IMR-90 (cell line): ENCODE data around the gene OR2H1. TPM values are rescaled to one million over a fixed set of nuclear protein-coding genes. Genes with fewer than 3 reads are reported as not detected.

ENCODE experiments used
- ATAC-seq: fragments of 200-7000 bp; cut with Tn5 transposase; 2 replicates; pipeline ENCODE4 v1.9.1; 2020; ENCODE audit warnings: low read depth, mild to moderate bottlenecking, moderate library complexity
- BruUV-seq: library from RNA; stranded (reverse); fragments of 400-500 nt; replicated peaks from 2 replicates; lab custom pipeline; 2021; lab: Mats Ljungman, UMichigan
- CTCF ChIA-PET: fragments of 300-600 bp; formaldehyde crosslinking; extraction: SDS; loops from one replicate; lab custom pipeline; 2021; ENCODE audit warnings: antibody characterized with exemption; lab: Yijun Ruan, JAX
- POLR2A ChIA-PET: fragments of 300-600 bp; sonication (Branson Sonifier 250); formaldehyde crosslinking; loops from one replicate; lab custom pipeline; 2022; ENCODE audit warnings: antibody characterized with exemption; ENCODE audit not compliant: unreplicated experiment; lab: Charles Lee
- DNase-seq: peaks from one replicate; pipeline ENCODE4 v3.0.0; 2013
- H2AFZ ChIP-seq: replicated peaks from 2 replicates; pipeline ENCODE3; 2013; ENCODE audit warnings: low read length, mild to moderate bottlenecking; ENCODE audit not compliant: poor library complexity
- H2AK5ac ChIP-seq: 2 replicates; pipeline ENCODE4 v1.6.1; 2013; ENCODE audit warnings: low read depth, low read length, inconsistent platforms
- H2AK9ac ChIP-seq: replicated peaks from 2 replicates; pipeline ENCODE3; 2013; ENCODE audit warnings: mild to moderate bottlenecking, low read depth, low read length, moderate library complexity; ENCODE audit not compliant: poor library complexity
- H2BK120ac ChIP-seq: 2 replicates; pipeline ENCODE4 v1.6.1; 2013; ENCODE audit warnings: low read depth, low read length, inconsistent platforms
- H2BK15ac ChIP-seq: 3 replicates; pipeline ENCODE4 v1.6.1; 2013; ENCODE audit warnings: low read depth, low read length, inconsistent platforms
- H2BK20ac ChIP-seq: 2 replicates; pipeline ENCODE4 v1.6.1; 2013; ENCODE audit warnings: low read depth, mild to moderate bottlenecking, inconsistent platforms, low read length, moderate library complexity
- H2BK5ac ChIP-seq: 2 replicates; pipeline ENCODE4 v1.6.1; 2013; ENCODE audit warnings: mild to moderate bottlenecking, low read depth, low read length, inconsistent platforms; ENCODE audit not compliant: poor library complexity, severe bottlenecking
- H3K14ac ChIP-seq: replicated peaks from 2 replicates; pipeline ENCODE4 v1.6.1; 2013; ENCODE audit warnings: low read depth, low read length, inconsistent platforms
- H3K18ac ChIP-seq: 2 replicates; pipeline ENCODE4 v1.6.1; 2013; ENCODE audit warnings: low read depth, low read length, control low read depth
- H3K23ac ChIP-seq: 2 replicates; pipeline ENCODE4 v1.6.1; 2013; ENCODE audit warnings: low read depth, low read length, inconsistent platforms
- H3K27ac ChIP-seq: 2 replicates; pipeline ENCODE4 v1.5.1; 2013; ENCODE audit warnings: mild to moderate bottlenecking, control low read depth, low read length; ENCODE audit not compliant: insufficient read depth
- H3K27me3 ChIP-seq: 2 replicates; pipeline ENCODE4 v1.6.1; 2013; ENCODE audit warnings: low read length; ENCODE audit not compliant: control insufficient read depth, insufficient read depth
- H3K36me3 ChIP-seq: 2 replicates; pipeline ENCODE4 v1.6.1; 2013; ENCODE audit warnings: low read length, mixed read lengths; ENCODE audit not compliant: control insufficient read depth, insufficient read depth
- H3K4ac ChIP-seq: 2 replicates; pipeline ENCODE4 v1.6.1; 2013; ENCODE audit warnings: low read depth, low read length, inconsistent platforms
- H3K4me1 ChIP-seq: 2 replicates; pipeline ENCODE4 v1.6.1; 2013; ENCODE audit warnings: low read length, mixed read lengths; ENCODE audit not compliant: control insufficient read depth, insufficient read depth
- H3K4me2 ChIP-seq: 2 replicates; pipeline ENCODE4 v1.6.1; 2013; ENCODE audit warnings: low read depth, mild to moderate bottlenecking, control low read depth, low read length, moderate library complexity
- H3K4me3 ChIP-seq: 2 replicates; pipeline ENCODE4 v1.5.1; 2013; ENCODE audit warnings: low read depth, mild to moderate bottlenecking, control low read depth, low read length, moderate library complexity; ENCODE audit not compliant: insufficient read depth
- H3K56ac ChIP-seq: 2 replicates; pipeline ENCODE4 v1.6.1; 2013; ENCODE audit warnings: low read length, inconsistent platforms; ENCODE audit not compliant: insufficient read depth; ENCODE audit errors: extremely low read depth
- H3K79me1 ChIP-seq, 2 experiments: 2 replicates each; pipeline ENCODE4 v1.6.1; 2013; ENCODE audit warnings: low read length in 2 of 2, inconsistent platforms in 1 of 2, low read depth in 1 of 2
- H3K9ac ChIP-seq: 2 replicates; pipeline ENCODE4 v1.6.1; 2013; ENCODE audit warnings: low read depth, low read length, control low read depth
- H3K9me1 ChIP-seq: 2 replicates; pipeline ENCODE4 v1.6.1; 2013; ENCODE audit warnings: low read length, inconsistent platforms; ENCODE audit not compliant: insufficient read depth
- H3K9me3 ChIP-seq: 2 replicates; pipeline ENCODE4 v1.6.1; 2013; ENCODE audit warnings: low read length; ENCODE audit not compliant: control insufficient read depth, insufficient read depth
- H4K20me1 ChIP-seq: 2 replicates; pipeline ENCODE4 v1.6.1; 2013; ENCODE audit warnings: low read length, inconsistent platforms; ENCODE audit not compliant: insufficient read depth
- H4K5ac ChIP-seq: 2 replicates; pipeline ENCODE4 v1.6.1; 2013; ENCODE audit warnings: mild to moderate bottlenecking, low read depth, low read length, control low read depth
- H4K8ac ChIP-seq, 2 experiments: 2 replicates each; pipeline ENCODE4 v1.6.1; 2013; ENCODE audit warnings: low read depth in 2 of 2, low read length in 2 of 2, control low read depth in 1 of 2, inconsistent platforms in 1 of 2
- H4K91ac ChIP-seq: 2 replicates; pipeline ENCODE4 v1.6.1; 2013; ENCODE audit warnings: low read depth, low read length, inconsistent platforms; ENCODE audit not compliant: insufficient read depth
- CEBPB ChIP-seq: IDR thresholded peaks from 2 replicates; pipeline ENCODE4 v1.6.1; 2012; ENCODE audit warnings: low read depth, low read length, improper control_type of control experiment
- FOS ChIP-seq: fragments of 150-350 bp; IDR thresholded peaks from 2 replicates; pipeline ENCODE4 v1.6.1; 2016; ENCODE audit warnings: low read depth, low read length
- MAFK ChIP-seq: IDR thresholded peaks from 2 replicates; pipeline ENCODE4 v1.6.1; 2012; ENCODE audit warnings: low read depth, low read length, improper control_type of control experiment
- MXI1 ChIP-seq: IDR thresholded peaks from 2 replicates; pipeline ENCODE4 v1.6.1; 2012; ENCODE audit warnings: low read depth, mild to moderate bottlenecking, low read length, moderate library complexity, borderline replicate concordance
- POLR2A ChIP-seq: IDR thresholded peaks from 2 replicates; pipeline ENCODE4 v1.6.1; 2012; ENCODE audit warnings: mild to moderate bottlenecking, low read depth, low read length
- RCOR1 ChIP-seq: IDR thresholded peaks from 2 replicates; pipeline ENCODE4 v1.6.1; 2012; ENCODE audit warnings: mild to moderate bottlenecking, low read length, improper control_type of control experiment; ENCODE audit not compliant: insufficient replicate concordance
- RFX5 ChIP-seq: IDR thresholded peaks from 2 replicates; pipeline ENCODE4 v1.8.0; 2012; ENCODE audit warnings: low read depth, mild to moderate bottlenecking, low read length, moderate library complexity
- WGBS, 2 experiments: methylation state at CpG; one replicate each; pipeline versions ENCODE4 v1.1.5 to v1.1.7; 2013; ENCODE audit warnings: missing lambda C conversion rate in 2 of 2; ENCODE audit not compliant: insufficient read length in 1 of 2; ENCODE audit errors: extremely low coverage in 2 of 2; 5-methylcytosine and 5-hydroxymethylcytosine counted together
- dilution Hi-C: fragments of 300-500 bp; cut with HindIII; formaldehyde crosslinking; loops from one replicate; pipeline ENCODE4 v1.14.3; 2018; ENCODE audit warnings: low sequenced_read_pairs; ENCODE audit not compliant: unreplicated experiment
- in situ Hi-C: fragments of 300-500 bp; cut with MboI; formaldehyde crosslinking; loops from 3 replicates; pipeline ENCODE4 v1.14.3; 2019; ENCODE audit warnings: low sequenced_read_pairs, inconsistent platforms, mixed read lengths
- intact Hi-C: fragments of 100-400 bp; cut with micrococcal nuclease; formaldehyde crosslinking; loops from 2 replicates; pipeline ENCODE4 v1.10.0; 2022
- polyA plus RNA-seq, 3 experiments: library from polyadenylated mRNA; depleted of rRNA; stranded (reverse); fragments of >200 nt; gene quantifications; 2 replicates each; pipeline ENCODE4 v1.2.3, GENCODE V29; 2012; ENCODE audit warnings: low replicate concordance in 1 of 3
- total RNA-seq: library from RNA; depleted of rRNA; stranded (reverse); fragments of >200 nt; gene quantifications from 2 replicates; pipeline ENCODE4 v1.2.3, GENCODE V29; 2012
- TF ChIP-seq, protein P1 (sequence below): conservative IDR thresholded peaks from 2 replicates; pipeline ENCODE4 v1.5.1; 2012; ENCODE audit warnings: mild to moderate bottlenecking, low read depth, low read length, improper control_type of control experiment

The OR2H1 gene
- total and polyA plus RNA-seq, 2 of the 4 experiments (the other 2 are of a cell fraction), result not detected

- Histone ChIP-seq H3K27ac (no peak overlapping the region), H3K18ac (no peak overlapping the region), H2AK5ac (no peak overlapping the region), H4K20me1 (no peaks in the 10 kb centered on the region), H4K91ac (no peak overlapping the region), H2AFZ (no peak overlapping the region), H2BK15ac (no peak overlapping the region), H3K4me2 (no peak overlapping the region), H3K4ac (no peak overlapping the region), H2BK120ac (no peak overlapping the region), H2AK9ac (no peak overlapping the region), H2BK5ac (no peak overlapping the region), H3K23ac (no peak overlapping the region), H3K14ac (no peak overlapping the region), H4K8ac (no peak overlapping the region), H3K36me3 (no peaks in the 10 kb centered on the region), H3K79me1 (no peaks in the 10 kb centered on the region), H3K4me1 (no peaks in the 10 kb centered on the region), H3K9me1 (no peaks in the 10 kb centered on the region), H3K4me3 (no peak overlapping the region), H3K9ac (no peak overlapping the region), H3K56ac (no peak overlapping the region), H3K9me3 (peaks cover 9% of the 10 kb centered on the region), H3K27me3 (no peaks in the 10 kb centered on the region), H2BK20ac (no peak overlapping the region), H4K5ac (no peak overlapping the region)
- intact Hi-C loops (no loop called here), in situ Hi-C loops (no loop called here), dilution Hi-C loops (no loop called here)
- BruUV-seq, result no TSS peak
- no CpG with 5 or more reads among the region's 2 CpGs for WGBS, 2 experiments
- ChIA-PET POLR2A (no interaction called here), CTCF (no interaction called here)
- DNase-seq (no peak), ATAC-seq (no peak)
- no peak for TF ChIP-seq RCOR1
- TF ChIP-seq, protein P1, sequence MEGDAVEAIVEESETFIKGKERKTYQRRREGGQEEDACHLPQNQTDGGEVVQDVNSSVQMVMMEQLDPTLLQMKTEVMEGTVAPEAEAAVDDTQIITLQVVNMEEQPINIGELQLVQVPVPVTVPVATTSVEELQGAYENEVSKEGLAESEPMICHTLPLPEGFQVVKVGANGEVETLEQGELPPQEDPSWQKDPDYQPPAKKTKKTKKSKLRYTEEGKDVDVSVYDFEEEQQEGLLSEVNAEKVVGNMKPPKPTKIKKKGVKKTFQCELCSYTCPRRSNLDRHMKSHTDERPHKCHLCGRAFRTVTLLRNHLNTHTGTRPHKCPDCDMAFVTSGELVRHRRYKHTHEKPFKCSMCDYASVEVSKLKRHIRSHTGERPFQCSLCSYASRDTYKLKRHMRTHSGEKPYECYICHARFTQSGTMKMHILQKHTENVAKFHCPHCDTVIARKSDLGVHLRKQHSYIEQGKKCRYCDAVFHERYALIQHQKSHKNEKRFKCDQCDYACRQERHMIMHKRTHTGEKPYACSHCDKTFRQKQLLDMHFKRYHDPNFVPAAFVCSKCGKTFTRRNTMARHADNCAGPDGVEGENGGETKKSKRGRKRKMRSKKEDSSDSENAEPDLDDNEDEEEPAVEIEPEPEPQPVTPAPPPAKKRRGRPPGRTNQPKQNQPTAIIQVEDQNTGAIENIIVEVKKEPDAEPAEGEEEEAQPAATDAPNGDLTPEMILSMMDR, result no peak
- TF ChIP-seq FOS, result no peak
- no peak for TF ChIP-seq MXI1
- TF ChIP-seq RFX5, result no peak
- no peak for TF ChIP-seq CEBPB
- no peak for TF ChIP-seq POLR2A
- no peak for TF ChIP-seq MAFK
Observed at GRCh38 chr6:29493261-29493660, 36.3 kb downstream of the OR2H1 start.
